HUES48 (cell line): Measurements from ENCODE around the gene DDRGK1.
A peak's percentile ranks its signal among the peaks of the same experiment; 100 is the strongest.
"Not testable (repeated sequence)": the region's sequence is repeated elsewhere in the genome, so short reads cannot be mapped to it uniquely, and the experiment has no call there.

ENCODE experiments used
- H3K27ac ChIP-seq: one replicate; pipeline ENCODE4 v1.7.0; 2013; ENCODE audit warnings: low read depth, low read length, inconsistent platforms
- H3K27me3 ChIP-seq: 2 replicates; pipeline ENCODE4 v1.6.1; 2013; ENCODE audit warnings: mild to moderate bottlenecking, low read length; ENCODE audit not compliant: control insufficient read depth, insufficient read depth
- H3K36me3 ChIP-seq: 2 replicates; pipeline ENCODE4 v1.6.1; 2013; ENCODE audit warnings: low read length; ENCODE audit not compliant: control insufficient read depth, insufficient read depth
- H3K4me1 ChIP-seq: 2 replicates; pipeline ENCODE4 v1.6.1; 2013; ENCODE audit warnings: mild to moderate bottlenecking, low read length; ENCODE audit not compliant: control insufficient read depth, insufficient read depth
- H3K4me3 ChIP-seq: 2 replicates; pipeline ENCODE4 v1.5.1; 2013; ENCODE audit warnings: mild to moderate bottlenecking, low read depth, low read length
- H3K9ac ChIP-seq: 2 replicates; pipeline ENCODE4 v1.6.1; 2013; ENCODE audit warnings: mild to moderate bottlenecking, low read depth, low read length, moderate library complexity
- H3K9me3 ChIP-seq: 2 replicates; pipeline ENCODE4 v1.6.1; 2013; ENCODE audit warnings: low read length; ENCODE audit not compliant: control insufficient read depth, insufficient read depth

The DDRGK1 gene

DNA sequence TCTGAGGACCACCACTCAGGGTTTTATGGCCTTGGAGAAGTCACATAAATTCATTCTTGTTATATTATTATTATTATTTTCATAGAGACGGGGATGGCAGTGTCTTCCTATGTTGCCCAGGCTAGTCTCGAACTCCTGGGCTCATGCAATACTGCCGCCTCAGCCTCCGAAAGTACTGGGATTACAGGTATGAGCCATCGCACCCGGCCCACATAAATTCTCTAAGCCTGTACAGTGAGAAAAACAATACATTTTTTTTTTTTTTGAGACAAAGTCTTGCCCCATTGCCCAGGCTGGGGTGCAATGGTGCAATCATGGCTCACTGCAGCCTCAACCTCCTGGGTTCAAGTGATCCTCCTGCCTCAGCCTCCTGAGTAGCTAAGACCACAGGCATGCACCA is 44.1 kb downstream of the DDRGK1 start:
- no peak overlapping the region for H3K27ac ChIP-seq
- H3K9ac ChIP-seq: no peak overlapping the region

DNA sequence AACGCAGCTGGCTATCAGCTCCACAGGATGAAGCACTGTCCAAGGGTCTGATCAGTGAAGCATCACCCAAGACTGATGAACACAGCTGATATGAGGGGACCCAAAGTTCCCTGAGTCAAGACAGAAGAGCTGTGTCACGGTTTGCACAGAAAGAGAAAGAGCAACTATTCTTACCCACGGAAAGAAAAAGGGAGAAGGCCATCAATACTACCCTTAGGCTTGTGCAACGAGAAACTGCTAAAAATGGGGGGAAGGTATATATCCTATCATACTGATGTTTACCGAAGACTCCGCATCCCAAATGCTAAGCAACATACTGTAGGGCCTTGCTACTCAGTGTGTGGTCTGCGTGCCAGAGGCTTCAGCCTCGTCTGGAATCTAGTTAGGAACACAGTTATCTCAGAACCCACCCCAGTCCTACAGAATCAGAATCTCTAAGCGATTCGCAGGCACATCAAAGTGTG is 45.5 kb downstream of the DDRGK1 start:
- no peaks in the 10 kb centered on the region for H3K27me3 ChIP-seq
- H3K9me3 ChIP-seq: no peaks in the 10 kb centered on the region
- peak overlapping the region; percentile 90 for H3K4me3 ChIP-seq

More for the DNA sequence above, 44.1 kb downstream of the DDRGK1 start:
- Histone ChIP-seq H3K36me3 (peaks cover 10% of the 10 kb centered on the region), H3K27me3 (no peaks in the 10 kb centered on the region), H3K4me1 (no peaks in the 10 kb centered on the region), H3K9me3 (no peaks in the 10 kb centered on the region), H3K4me3 (peak overlapping the region; percentile 90; the same call in 1 of the 2 replicates)

DNA sequence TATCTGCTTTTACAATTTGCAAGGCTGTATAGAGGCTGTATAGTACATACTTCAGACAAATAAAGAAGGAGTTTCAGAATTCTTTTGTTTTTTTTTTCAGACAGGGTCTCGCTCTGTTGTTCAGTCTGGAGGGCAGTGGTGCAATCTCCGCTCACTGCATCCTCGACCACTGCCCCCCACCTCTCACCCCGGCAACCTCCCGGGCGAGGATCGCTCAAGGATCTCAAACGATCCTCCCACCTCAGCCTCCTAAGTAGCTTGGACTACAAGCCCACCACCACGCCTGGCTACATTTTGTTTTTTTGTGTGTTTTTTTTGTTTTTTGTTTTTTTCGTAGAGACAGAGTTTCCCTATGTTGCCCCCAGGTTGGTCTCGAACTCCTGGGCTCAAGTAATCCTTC is 46.7 kb downstream of the DDRGK1 start:
- Histone ChIP-seq H3K9ac (no peak overlapping the region), H3K4me3 (no peak overlapping the region), H3K9me3 (no peaks in the 10 kb centered on the region), H3K27ac (no peak overlapping the region), H3K27me3 (no peaks in the 10 kb centered on the region), H3K36me3 (peaks cover 17% of the 10 kb centered on the region), H3K4me1 (no peaks in the 10 kb centered on the region)

More for the DNA sequence above, 45.5 kb downstream of the DDRGK1 start:
- Histone ChIP-seq H3K9ac (peak overlapping the region; percentile 87), H3K36me3 (peaks cover 11% of the 10 kb centered on the region), H3K4me1 (no peaks in the 10 kb centered on the region), H3K27ac (peak overlapping the region; percentile 82)

DNA sequence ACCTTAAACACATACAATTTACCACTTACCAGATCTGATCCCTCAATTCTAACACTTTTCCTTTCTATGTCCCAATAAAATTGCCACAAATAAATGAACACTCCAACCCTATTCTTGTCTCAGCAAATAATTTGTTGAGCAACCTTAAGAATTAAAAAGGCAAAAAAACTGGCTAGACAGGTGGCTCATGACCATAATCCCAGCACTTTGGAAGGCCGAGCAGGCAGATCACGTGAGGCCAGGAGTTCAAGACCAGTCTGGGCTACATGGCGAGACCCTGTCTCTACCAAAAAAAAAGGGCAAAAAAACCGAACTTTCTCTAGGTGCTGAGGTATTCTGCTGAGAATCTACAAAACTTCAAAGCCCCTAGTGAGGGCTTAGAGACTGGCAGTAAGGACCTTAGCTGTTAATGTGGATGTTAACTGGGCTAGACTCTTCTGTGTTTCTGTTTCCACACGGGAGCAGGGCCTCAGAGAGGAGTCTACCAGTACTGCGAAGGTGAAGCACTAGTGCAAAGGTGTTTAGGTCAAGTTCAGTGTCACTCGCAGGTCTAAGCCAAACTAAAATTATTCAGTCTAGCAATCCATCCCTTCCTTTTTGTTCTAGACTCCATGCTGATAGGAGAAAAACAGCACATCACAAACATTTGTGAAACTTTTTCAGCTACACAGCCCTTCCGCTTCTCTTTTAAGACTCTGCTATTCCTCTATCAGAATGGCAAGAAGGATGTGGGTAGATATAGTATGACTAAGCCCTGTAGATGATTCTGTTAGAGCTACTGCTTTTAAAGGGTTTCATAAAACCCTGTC is 47.5 kb downstream of the DDRGK1 start:
- no peaks in the 10 kb centered on the region for H3K4me1 ChIP-seq

DNA sequence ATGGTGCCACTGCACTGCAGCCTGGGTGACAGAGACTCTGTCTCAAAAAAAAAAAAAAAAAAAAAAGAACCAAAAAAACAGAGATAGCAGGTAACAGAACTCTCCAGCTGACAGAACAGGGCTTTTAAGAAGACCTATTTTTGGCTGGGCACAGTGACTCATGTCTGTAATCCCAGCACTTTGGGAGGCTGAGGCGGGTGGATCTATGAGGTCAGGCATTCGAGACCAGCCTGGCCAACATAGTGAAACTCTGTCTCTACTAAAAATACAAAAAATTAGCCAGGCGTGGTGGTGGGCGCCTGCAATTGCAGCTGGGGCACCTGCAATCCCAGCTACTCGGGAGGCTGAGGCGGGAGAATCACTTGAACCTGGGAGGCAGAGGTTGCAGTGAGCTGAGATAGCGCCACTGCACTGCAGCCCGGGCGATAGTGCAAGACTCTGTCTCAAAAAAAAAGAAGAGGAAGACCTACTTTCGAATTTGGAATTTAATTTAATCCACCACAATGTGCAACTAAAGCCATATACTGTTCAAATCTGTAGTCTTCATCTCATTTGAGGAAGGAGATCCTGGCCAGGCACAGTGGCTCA is 52.3 kb downstream of the DDRGK1 start:
- H3K9ac ChIP-seq, H3K9me3 ChIP-seq, H3K4me3 ChIP-seq, H3K27me3 ChIP-seq, H3K4me1 ChIP-seq, H3K27ac ChIP-seq: not testable (repeated sequence)
- H3K36me3 ChIP-seq: peaks cover 44% of the 10 kb centered on the region

More for the DNA sequence above, 47.5 kb downstream of the DDRGK1 start:
- Histone ChIP-seq H3K27ac (no peak overlapping the region), H3K36me3 (peaks cover 17% of the 10 kb centered on the region), H3K9ac (no peak overlapping the region), H3K9me3 (no peaks in the 10 kb centered on the region), H3K4me3 (no peak overlapping the region), H3K27me3 (no peaks in the 10 kb centered on the region)

- Histone ChIP-seq H3K4me3 (no peak overlapping the region), H3K9me3 (no peaks in the 10 kb centered on the region), H3K36me3 (peaks cover 52% of the 10 kb centered on the region), H3K4me1 (no peaks in the 10 kb centered on the region), H3K27ac (no peak overlapping the region), H3K27me3 (no peaks in the 10 kb centered on the region), H3K9ac (no peak overlapping the region)
Observed at GRCh38 chr20:3150908-3151307, 53.6 kb downstream of the DDRGK1 start.

DNA sequence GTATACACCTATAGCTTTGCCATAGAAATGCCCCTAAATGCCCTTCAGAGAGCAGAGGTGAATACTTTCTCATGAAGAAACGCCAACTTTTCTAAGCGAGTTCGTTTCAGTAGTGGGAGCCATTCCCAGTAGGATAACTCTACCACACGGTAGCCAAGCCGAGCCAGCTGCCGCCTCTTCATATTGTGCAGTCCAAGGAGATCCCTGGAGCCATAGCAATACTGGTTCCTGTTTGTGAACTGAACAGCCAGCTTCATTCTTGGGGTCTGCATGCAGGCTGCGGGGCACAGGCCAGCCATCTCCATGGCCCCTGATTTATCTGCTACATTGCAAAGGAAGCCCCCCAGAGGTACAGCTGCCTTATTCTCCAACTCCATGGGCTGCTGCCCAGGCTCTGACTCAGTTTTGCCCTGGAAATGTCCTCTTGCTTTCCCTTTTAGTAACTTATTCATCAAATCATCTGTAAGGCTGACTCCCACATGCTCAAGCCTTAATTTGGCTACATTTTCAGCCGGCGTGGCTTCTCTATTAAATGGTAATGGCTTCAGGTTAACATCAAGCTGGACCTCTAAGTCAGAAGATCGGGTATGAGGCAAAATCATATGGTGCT is 57.6 kb downstream of the DDRGK1 start:
- no peaks in the 10 kb centered on the region for H3K9me3 ChIP-seq
- H3K4me3 ChIP-seq: no peak overlapping the region
- H3K9ac ChIP-seq: no peak overlapping the region
- no peak overlapping the region for H3K27ac ChIP-seq
- no peaks in the 10 kb centered on the region for H3K4me1 ChIP-seq
- peaks cover 35% of the 10 kb centered on the region for H3K36me3 ChIP-seq
- no peaks in the 10 kb centered on the region for H3K27me3 ChIP-seq

DNA sequence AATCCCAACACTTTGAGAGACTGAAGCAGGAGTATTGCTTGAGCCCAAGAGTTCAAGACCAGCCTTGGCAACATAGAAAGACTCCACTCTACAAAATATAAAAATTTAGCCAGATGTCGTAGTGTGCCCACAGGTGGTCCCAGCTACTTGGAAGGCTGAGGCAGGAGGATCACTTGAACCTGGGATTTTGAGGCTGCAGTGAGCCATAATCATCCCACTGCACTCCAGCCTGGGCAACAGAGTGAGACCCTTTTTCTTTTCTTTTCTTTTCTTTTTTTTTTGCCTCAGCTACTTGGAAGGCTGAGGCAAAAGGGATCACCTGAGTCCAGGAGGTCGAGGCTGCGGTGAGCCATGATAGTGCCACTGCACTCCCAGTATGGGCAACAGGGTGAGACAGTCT is 62.7 kb downstream of the DDRGK1 start:
- Histone ChIP-seq H3K27ac (no peak overlapping the region), H3K9me3 (no peaks in the 10 kb centered on the region), H3K27me3 (no peaks in the 10 kb centered on the region), H3K9ac (no peak overlapping the region), H3K4me3 (no peak overlapping the region), H3K36me3 (peaks cover 5% of the 10 kb centered on the region), H3K4me1 (no peaks in the 10 kb centered on the region)
